Epidermal melanocyte (primary cell): ENCODE data around the gene SEC61A1.

ENCODE experiments used
- DNase-seq: peaks from one replicate; pipeline ENCODE4 v3.0.0; 2011; ENCODE audit warnings: low spot score; ENCODE audit not compliant: insufficient read length

The SEC61A1 gene

GRCh38 chr3:128051837-128052594, at the start of gene SEC61A1:
TSS of gene SEC61A1 (plus strand) at chr3:128052437. CDS start at chr3:128052553, 116 bp downstream.
- peak; percentile 92 for DNase-seq

GRCh38 chr3:128004661-128005060, 47.6 kb upstream of the SEC61A1 start:
- DNase-seq, result no peak

- DNase-seq, result no peak
Observed at GRCh38 chr3:128006061-128007032, 45.9 kb upstream of the SEC61A1 start.

GRCh38 chr3:128007033-128007424, 45.2 kb upstream of the SEC61A1 start:
- DNase-seq, result no peak

- no peak for DNase-seq
Observed at GRCh38 chr3:128009952-128010846, 42.0 kb upstream of the SEC61A1 start.

GRCh38 chr3:128011140-128011539, 41.1 kb upstream of the SEC61A1 start:
- DNase-seq, result no peak

GRCh38 chr3:128012050-128012449, 40.2 kb upstream of the SEC61A1 start:
- DNase-seq, result no peak

- DNase-seq, result no peak
Observed at GRCh38 chr3:128014548-128014947, 37.7 kb upstream of the SEC61A1 start.

GRCh38 chr3:128016502-128016901, 35.7 kb upstream of the SEC61A1 start:
- no peak for DNase-seq

GRCh38 chr3:128021768-128022372, 30.4 kb upstream of the SEC61A1 start:
- no peak for DNase-seq

GRCh38 chr3:128033102-128033501, 19.1 kb upstream of the SEC61A1 start:
- no peak for DNase-seq

- DNase-seq, result no peak
Observed at GRCh38 chr3:128036119-128036518, 16.1 kb upstream of the SEC61A1 start.

GRCh38 chr3:128040041-128040440, 12.2 kb upstream of the SEC61A1 start:
- no peak for DNase-seq

GRCh38 chr3:128040660-128041059, 11.6 kb upstream of the SEC61A1 start:
- no peak for DNase-seq

GRCh38 chr3:128041344-128041743, 10.9 kb upstream of the SEC61A1 start:
- DNase-seq, result no peak

- no peak for DNase-seq
Observed at GRCh38 chr3:128050597-128050996, 1.6 kb upstream of the SEC61A1 start.

GRCh38 chr3:128051459-128051836, 789 bp upstream of the SEC61A1 start:
- DNase-seq, result no peak

- no peak for DNase-seq
Observed at GRCh38 chr3:128052595-128053351, 536 bp downstream of the SEC61A1 start.

GRCh38 chr3:128053614-128054013, 1.4 kb downstream of the SEC61A1 start:
- no peak for DNase-seq

- DNase-seq, result no peak
Observed at GRCh38 chr3:128054367-128054766, 2.1 kb downstream of the SEC61A1 start.
